Measurements from ENCODE around the gene TJP1. TPM values are rescaled to one million over a fixed set of nuclear protein-coding genes. Genes with fewer than 3 reads are reported as not detected.

Gene TJP1
- total and polyA plus RNA-seq, 9 of the 15 experiments (the other 6 are each of a cell fraction or from before 2014, with no cell fraction given) = 9.1 to 39.3 (median 28.0) TPM

GRCh38 chr15:29672923-29673809, 149.1 kb downstream of the TJP1 start:
- WGBS (ENCODE audit: insufficient coverage, low coverage, missing lambda C conversion rate) = 5% methylated on average over 11 of the region's 11 CpGs
- intact Hi-C loops (cut with micrococcal nuclease) (no loop called here), in situ Hi-C loops (cut with MboI) (no loop called here)
- BruUV-seq (replicated peaks) = no TSS peak
- FAIRE-seq (peak; percentile 65), DNase-seq (ENCODE audit: extremely low read depth in 1 of 4, low spot score in 3 of 4) (peak in 1 of 4 experiments; percentile 67), ATAC-seq (no peak)
- Histone ChIP-seq H3K36me3 (ENCODE audit: control insufficient read depth, insufficient read depth, low read length) (no peaks in the 10 kb centered on the region), H3K79me2 (ENCODE audit: control insufficient read depth, insufficient read depth, low read length) (no peaks in the 10 kb centered on the region), H3K27ac (ENCODE audit: extremely low read depth, low read depth, low read length) (no peak overlapping the region), H3K9me1 (ENCODE audit: control insufficient read depth, insufficient read depth, low read length) (no peaks in the 10 kb centered on the region), H3K4me1 (replicated peaks in 1 of 2; ENCODE audit: control insufficient read depth in 2 of 2, insufficient read depth in 2 of 2, low read length in 2 of 2) (peaks cover 14 to 24% of the 10 kb centered on the region in 2 experiments), H3K4me2 (ENCODE audit: insufficient read depth, low read length) (no peak overlapping the region), H3K4me3 (no peak overlapping the region), H3K27me3 (ENCODE audit: control insufficient read depth in 2 of 2, insufficient read depth in 2 of 2, low read length in 2 of 2) (peaks cover 5 to 11% of the 10 kb centered on the region in 2 experiments; a peak in 4 of 5 replicates), H2AFZ (ENCODE audit: low read depth, low read length) (peak overlapping the region; percentile 74), H4K20me1 (replicated peaks; ENCODE audit: control insufficient read depth, insufficient read depth, low read length) (no peaks in the 10 kb centered on the region), H3K9ac (ENCODE audit: insufficient read depth in 1 of 2, low read depth in 2 of 2, low read length in 2 of 2) (no peak overlapping the region), H3K9me3 (replicated peaks; ENCODE audit: control insufficient read depth, insufficient read depth, low read depth, low read length) (no peaks in the 10 kb centered on the region)
- POLR2A ChIA-PET = interaction anchor here (0.6 kb wide), 1 partner anchor 247 kb away, joined by 3 read pairs; no protein-coding TSS in a partner anchor
- CTCF ChIA-PET (ENCODE audit: low intra/inter-chr PET ratio) = no interaction called here
- no peak for TF ChIP-seq ZBTB49 (CRISPR knock-in tag; IDR thresholded peaks at IDR 0.05; ENCODE audit: borderline replicate concordance)
- peak; percentile 90 for TF ChIP-seq DDX20 (tag; IDR thresholded peaks at IDR 0.05; ENCODE audit: low read depth)
- TF ChIP-seq NR2F6 (CRISPR knock-in tag; IDR thresholded peaks at IDR 0.05) = 0 out of 2 replicates have a peak, but pooled peaks have one; percentile 61
- peak; percentile 47; the same call in 1 of the 2 replicates for TF ChIP-seq ESRRA (IDR thresholded peaks at IDR 0.05; ENCODE audit: borderline replicate concordance, low read depth)
- peak in 1 of 2 experiments; percentile 78; a peak in 1 of 4 replicates for TF ChIP-seq MAZ (CRISPR knock-in tag; conservative IDR thresholded peaks at IDR 0.05 in 1 of 2, IDR thresholded peaks at IDR 0.05 in 1 of 2)
- TF ChIP-seq NFATC3 (IDR thresholded peaks at IDR 0.05) = no peak
- TF ChIP-seq DEAF1 (CRISPR knock-in tag; IDR thresholded peaks at IDR 0.05) = peak; percentile 69
- TF ChIP-seq ESRRB (CRISPR knock-in tag; IDR thresholded peaks at IDR 0.05; ENCODE audit: borderline replicate concordance) = 0 out of 2 replicates have a peak, but pooled peaks have one; percentile 26
- TF ChIP-seq THAP7 (CRISPR knock-in tag; IDR thresholded peaks at IDR 0.05) = peak; percentile 77; the same call in 1 of the 2 replicates
- TF ChIP-seq ATF4 (CRISPR knock-in tag; IDR thresholded peaks at IDR 0.05) = peak; percentile 52; the same call in 1 of the 2 replicates
- peak; percentile 82; the same call in 1 of the 2 replicates for TF ChIP-seq ZNF253 (CRISPR knock-in tag; conservative IDR thresholded peaks at IDR 0.05)
- no peak for TF ChIP-seq FOXK2 (conservative IDR thresholded peaks at IDR 0.05 in 1 of 2, IDR thresholded peaks at IDR 0.05 in 1 of 2; ENCODE audit: low read depth in 2 of 2)
